ENCODE results near the gene GLT1D1. TPM values are rescaled to one million over a fixed set of nuclear protein-coding genes. Genes with fewer than 3 reads are reported as not detected.

Gene GLT1D1
- total RNA-seq, 1 experiment from 2014 or later, result not detected

DNA sequence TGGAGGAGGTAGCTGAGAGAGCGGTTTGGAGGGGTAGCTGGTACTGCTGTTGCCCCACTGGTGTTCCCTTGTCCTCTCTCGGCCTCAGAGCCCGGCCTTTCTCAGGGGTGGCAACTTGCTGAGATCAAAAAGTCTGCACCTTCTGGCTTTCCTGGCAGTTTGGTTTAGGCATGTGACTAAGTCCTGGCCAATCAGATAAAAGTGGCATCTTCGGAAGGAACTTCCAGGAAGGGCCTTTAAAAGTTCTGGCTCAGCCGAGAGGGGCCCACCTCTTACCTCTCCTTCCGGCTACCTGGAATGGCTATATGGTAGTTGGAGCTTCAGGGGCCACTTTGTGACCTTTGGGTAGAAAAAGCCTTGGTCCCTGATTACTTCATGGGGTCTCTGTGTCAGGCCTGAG lies 152.6 kb downstream of the GLT1D1 start:
- Histone ChIP-seq H4K20me1 (ENCODE audit: low read length) (no peaks in the 10 kb centered on the region), H3K27me3 (ENCODE audit: low read length) (peaks cover 44% of the 10 kb centered on the region), H3K9ac (ENCODE audit: low read length) (no peak overlapping the region), H3K4me2 (ENCODE audit: low read length) (no peak overlapping the region), H3K9me2 (replicated peaks; ENCODE audit: low read length) (no peaks in the 10 kb centered on the region), H3K9me3 (ENCODE audit: low read length) (0 out of 2 replicates have a peak, but pooled peaks cover 4% of the 10 kb centered on the region), H3K4me1 (ENCODE audit: insufficient read depth, low read length) (no peaks in the 10 kb centered on the region), H2AFZ (ENCODE audit: low read length) (no peak overlapping the region), H3F3A (ENCODE audit: low read length, unreplicated experiment) (no peaks in the 10 kb centered on the region), H3K79me2 (ENCODE audit: low read length) (no peaks in the 10 kb centered on the region), H3K27ac (ENCODE audit: low read length) (no peak overlapping the region), H3K4me3 (ENCODE audit: low read length) (no peak overlapping the region), H3K36me3 (ENCODE audit: low read depth, low read length) (no peaks in the 10 kb centered on the region)
- ChIA-PET POLR2A (ENCODE audit: unreplicated experiment) (no interaction called here), CTCF (no interaction called here)
- DNase-seq (no peak), ATAC-seq (no peak)
- BruUV-seq (replicated peaks), result no TSS peak
- TF ChIP-seq, protein P1, sequence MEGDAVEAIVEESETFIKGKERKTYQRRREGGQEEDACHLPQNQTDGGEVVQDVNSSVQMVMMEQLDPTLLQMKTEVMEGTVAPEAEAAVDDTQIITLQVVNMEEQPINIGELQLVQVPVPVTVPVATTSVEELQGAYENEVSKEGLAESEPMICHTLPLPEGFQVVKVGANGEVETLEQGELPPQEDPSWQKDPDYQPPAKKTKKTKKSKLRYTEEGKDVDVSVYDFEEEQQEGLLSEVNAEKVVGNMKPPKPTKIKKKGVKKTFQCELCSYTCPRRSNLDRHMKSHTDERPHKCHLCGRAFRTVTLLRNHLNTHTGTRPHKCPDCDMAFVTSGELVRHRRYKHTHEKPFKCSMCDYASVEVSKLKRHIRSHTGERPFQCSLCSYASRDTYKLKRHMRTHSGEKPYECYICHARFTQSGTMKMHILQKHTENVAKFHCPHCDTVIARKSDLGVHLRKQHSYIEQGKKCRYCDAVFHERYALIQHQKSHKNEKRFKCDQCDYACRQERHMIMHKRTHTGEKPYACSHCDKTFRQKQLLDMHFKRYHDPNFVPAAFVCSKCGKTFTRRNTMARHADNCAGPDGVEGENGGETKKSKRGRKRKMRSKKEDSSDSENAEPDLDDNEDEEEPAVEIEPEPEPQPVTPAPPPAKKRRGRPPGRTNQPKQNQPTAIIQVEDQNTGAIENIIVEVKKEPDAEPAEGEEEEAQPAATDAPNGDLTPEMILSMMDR (conservative IDR thresholded peaks at IDR 0.05; ENCODE audit: low read depth, low read length), result no peak
- TF ChIP-seq EZH2phosphoT487 (IDR thresholded peaks at IDR 0.05; ENCODE audit: borderline replicate concordance, low read length) (no peak), EZH2 (IDR thresholded peaks at IDR 0.05; ENCODE audit: low read length, unreplicated experiment) (no peak)
- intact Hi-C loops (cut with micrococcal nuclease), result no loop called here

DNA sequence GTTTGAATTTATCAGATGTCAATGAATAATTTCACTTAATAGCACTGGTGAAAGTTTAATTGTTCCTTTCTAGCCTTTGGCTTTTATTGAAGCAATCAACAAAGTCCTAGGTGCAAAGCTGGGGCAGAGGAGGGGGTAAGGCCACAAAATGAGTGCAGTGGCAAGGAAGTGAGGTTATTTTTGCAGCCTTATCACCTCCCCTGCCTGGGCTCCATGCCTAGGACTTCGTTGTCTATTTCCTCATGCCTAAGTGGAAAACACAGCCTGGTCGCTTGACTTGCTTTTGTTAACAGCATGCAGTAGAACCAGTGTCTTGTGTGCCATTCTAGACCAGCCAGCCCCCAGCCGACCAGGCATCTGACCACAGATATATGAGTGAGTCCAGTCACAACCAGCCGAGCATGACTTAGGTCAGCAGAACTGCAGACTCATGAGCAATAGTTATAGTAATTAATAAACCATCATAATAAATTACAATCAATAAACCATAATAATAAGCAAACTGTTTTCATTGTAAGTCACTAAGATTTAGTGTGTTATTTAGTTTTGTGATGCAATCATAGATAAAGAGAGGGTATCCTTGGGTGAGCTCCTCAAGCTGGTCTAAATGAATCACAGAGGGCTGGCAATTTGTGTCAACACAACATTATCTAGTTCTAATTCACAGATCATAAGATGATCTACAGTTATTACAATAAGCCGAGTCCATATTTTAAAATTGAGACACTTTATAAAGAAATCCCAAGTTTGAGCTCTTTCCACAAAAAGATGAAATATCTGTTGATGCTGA lies 156.8 kb downstream of the GLT1D1 start:
- ChIA-PET POLR2A (ENCODE audit: unreplicated experiment) (no interaction called here), CTCF (no interaction called here)
- Histone ChIP-seq H3K9me2 (replicated peaks; ENCODE audit: low read length) (no peaks in the 10 kb centered on the region), H3F3A (ENCODE audit: low read length, unreplicated experiment) (no peaks in the 10 kb centered on the region), H3K4me1 (ENCODE audit: insufficient read depth, low read length) (no peaks in the 10 kb centered on the region), H3K9me3 (ENCODE audit: low read length) (0 out of 2 replicates have a peak, but pooled peaks cover 6% of the 10 kb centered on the region), H3K4me2 (ENCODE audit: low read length) (no peak overlapping the region), H3K79me2 (ENCODE audit: low read length) (no peaks in the 10 kb centered on the region), H2AFZ (ENCODE audit: low read length) (no peak overlapping the region), H4K20me1 (ENCODE audit: low read length) (no peaks in the 10 kb centered on the region), H3K4me3 (ENCODE audit: low read length) (no peak overlapping the region), H3K36me3 (ENCODE audit: low read depth, low read length) (no peaks in the 10 kb centered on the region), H3K9ac (ENCODE audit: low read length) (no peak overlapping the region), H3K27ac (ENCODE audit: low read length) (no peak overlapping the region), H3K27me3 (ENCODE audit: low read length) (peaks cover 28% of the 10 kb centered on the region; the same call in 1 of the 2 replicates)
- ATAC-seq (no peak), DNase-seq (no peak)
- intact Hi-C loops (cut with micrococcal nuclease), result no loop called here
- no TSS peak for BruUV-seq (replicated peaks)
- TF ChIP-seq EZH2 (IDR thresholded peaks at IDR 0.05; ENCODE audit: low read length, unreplicated experiment), result no peak
- TF ChIP-seq EZH2phosphoT487 (IDR thresholded peaks at IDR 0.05; ENCODE audit: borderline replicate concordance, low read length), result no peak
- TF ChIP-seq, protein P1 (conservative IDR thresholded peaks at IDR 0.05; ENCODE audit: low read depth, low read length), result no peak

DNA sequence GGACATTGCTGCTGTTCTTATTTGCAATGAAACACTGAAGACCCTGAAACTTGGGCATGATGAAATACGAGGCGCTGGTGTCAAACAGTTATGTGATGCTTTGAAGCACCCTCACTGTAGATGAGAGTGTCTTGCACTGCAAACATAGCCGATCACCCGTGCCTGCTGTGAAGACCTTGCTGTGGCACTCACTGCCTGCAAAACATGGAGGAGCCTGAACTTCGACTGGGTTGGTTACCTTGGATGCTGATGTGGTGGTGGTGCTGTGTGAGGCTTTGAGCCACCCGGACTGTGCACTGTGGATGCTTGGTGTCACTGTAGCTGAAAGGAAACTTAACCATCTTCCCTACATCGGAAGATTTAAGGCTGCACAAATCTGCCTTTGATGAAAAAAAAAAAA lies 162.9 kb downstream of the GLT1D1 start:
- Histone ChIP-seq H2AFZ (ENCODE audit: low read length) (no peak overlapping the region), H3K9me3 (ENCODE audit: low read length) (peaks cover 16% of the 10 kb centered on the region), H3K9ac (ENCODE audit: low read length) (no peak overlapping the region), H3K4me1 (ENCODE audit: insufficient read depth, low read length) (no peaks in the 10 kb centered on the region), H3K36me3 (ENCODE audit: low read depth, low read length) (no peaks in the 10 kb centered on the region), H3F3A (ENCODE audit: low read length, unreplicated experiment) (no peaks in the 10 kb centered on the region), H3K4me2 (ENCODE audit: low read length) (no peak overlapping the region), H3K27me3 (ENCODE audit: low read length) (peaks cover 14% of the 10 kb centered on the region; the same call in 1 of the 2 replicates), H3K79me2 (ENCODE audit: low read length) (no peaks in the 10 kb centered on the region), H4K20me1 (ENCODE audit: low read length) (no peaks in the 10 kb centered on the region), H3K9me2 (replicated peaks; ENCODE audit: low read length) (no peaks in the 10 kb centered on the region), H3K4me3 (ENCODE audit: low read length) (no peak overlapping the region), H3K27ac (ENCODE audit: low read length) (no peak overlapping the region)
- BruUV-seq (replicated peaks), result no TSS peak
- CTCF ChIA-PET, result no interaction called here
- intact Hi-C loops (cut with micrococcal nuclease), result no loop called here
- POLR2A ChIA-PET (ENCODE audit: unreplicated experiment), result no interaction called here
- ATAC-seq (no peak), DNase-seq (no peak)
- no peak for TF ChIP-seq EZH2 (IDR thresholded peaks at IDR 0.05; ENCODE audit: low read length, unreplicated experiment)
- TF ChIP-seq, protein P1 (conservative IDR thresholded peaks at IDR 0.05; ENCODE audit: low read depth, low read length), result no peak
- TF ChIP-seq EZH2phosphoT487 (IDR thresholded peaks at IDR 0.05; ENCODE audit: borderline replicate concordance, low read length), result no peak

All from PC-3 (cell line).